BE2C (cell line): ENCODE measurements around the gene FIG4.
"Not testable (repeated sequence)": the region's sequence is repeated elsewhere in the genome, so short reads cannot be mapped to it uniquely, and the experiment has no call there.

ENCODE experiments used
- DNase-seq: peaks from one replicate; pipeline ENCODE4 v3.0.0-alpha.2; 2020
- H3K27me3 ChIP-seq: fragments of 250-450 bp; sonication (Bioruptor Pico); 2 replicates; pipeline ENCODE4 v1.5.1; 2020; ENCODE audit warnings: mild to moderate bottlenecking
- H3K36me3 ChIP-seq: fragments of 250-450 bp; sonication (Bioruptor Pico); 2 replicates; pipeline ENCODE4 v1.5.1; 2020; ENCODE audit warnings: mild to moderate bottlenecking
- H3K4me1 ChIP-seq: fragments of 250-450 bp; sonication (Bioruptor Pico); 2 replicates; pipeline ENCODE4 v1.5.1; 2020
- H3K4me3 ChIP-seq: 2 replicates; pipeline ENCODE4 v1.5.1; 2011; ENCODE audit warnings: low read depth, low read length
- H3K9me3 ChIP-seq: fragments of 250-450 bp; sonication (Bioruptor Pico); 2 replicates; pipeline ENCODE4 v1.5.1; 2020
- CTCF ChIP-seq: IDR thresholded peaks from 2 replicates; pipeline ENCODE4 v1.5.1; 2012; ENCODE audit warnings: mild to moderate bottlenecking, low read depth, low read length

Gene FIG4

GRCh38 chr6:109865968-109866367 lies 174.9 kb downstream of the FIG4 start:
- Histone ChIP-seq H3K36me3 (no peaks in the 10 kb centered on the region), H3K4me3 (no peak overlapping the region), H3K27me3 (no peaks in the 10 kb centered on the region), H3K9me3 (no peaks in the 10 kb centered on the region), H3K4me1 (no peaks in the 10 kb centered on the region)
- TF ChIP-seq CTCF, result no peak
- no peak for DNase-seq

- Histone ChIP-seq H3K9me3 (no peaks in the 10 kb centered on the region), H3K4me1 (no peaks in the 10 kb centered on the region), H3K36me3 (no peaks in the 10 kb centered on the region), H3K4me3 (peak overlapping the region; percentile 26; the same call in 1 of the 2 replicates), H3K27me3 (no peaks in the 10 kb centered on the region)
- peak; percentile 56 for DNase-seq
- TF ChIP-seq CTCF, result no peak
Observed at GRCh38 chr6:109867009-109867969, 176.2 kb downstream of the FIG4 start.

GRCh38 chr6:109867970-109868358 lies 176.9 kb downstream of the FIG4 start:
- DNase-seq, result no peak
- TF ChIP-seq CTCF, result no peak
- no peaks in the 10 kb centered on the region for H3K9me3 ChIP-seq

GRCh38 chr6:109869398-109870088 lies 178.4 kb downstream of the FIG4 start:
- DNase-seq, H3K36me3 ChIP-seq, H3K4me3 ChIP-seq, H3K9me3 ChIP-seq, H3K4me1 ChIP-seq, H3K27me3 ChIP-seq: not testable (repeated sequence)

More at GRCh38 chr6:109867970-109868358, 176.9 kb downstream of the FIG4 start:
- no peaks in the 10 kb centered on the region for H3K4me1 ChIP-seq
- no peaks in the 10 kb centered on the region for H3K36me3 ChIP-seq
- no peak overlapping the region for H3K4me3 ChIP-seq
- H3K27me3 ChIP-seq, result no peaks in the 10 kb centered on the region

GRCh38 chr6:109870089-109870410 lies 179.0 kb downstream of the FIG4 start:
- no peaks in the 10 kb centered on the region for H3K36me3 ChIP-seq
- TF ChIP-seq CTCF, result no peak
- DNase-seq, result no peak
- no peaks in the 10 kb centered on the region for H3K27me3 ChIP-seq
- H3K4me3 ChIP-seq, result no peak overlapping the region
- no peaks in the 10 kb centered on the region for H3K9me3 ChIP-seq
- no peaks in the 10 kb centered on the region for H3K4me1 ChIP-seq

GRCh38 chr6:109872549-109872948 lies 181.5 kb downstream of the FIG4 start:
- no peak for DNase-seq
- Histone ChIP-seq H3K4me3 (no peak overlapping the region), H3K4me1 (no peaks in the 10 kb centered on the region), H3K9me3 (no peaks in the 10 kb centered on the region), H3K36me3 (no peaks in the 10 kb centered on the region), H3K27me3 (no peaks in the 10 kb centered on the region)
- TF ChIP-seq CTCF, result no peak
